Measurements from ENCODE around the gene STK10.
"Not testable (repeated sequence)": the region's sequence is repeated elsewhere in the genome, so short reads cannot be mapped to it uniquely, and the experiment has no call there.

STK10 gene

GRCh38 chr5:172188033-172188892 lies at the start of gene STK10:
Gene STK10, minus strand, starts transcription at chr5:172188224. Its CDS starts 182 bp downstream, at chr5:172188042.
- DNase-seq (ENCODE audit: low spot score) = peak; percentile 90

GRCh38 chr5:172235827-172236736 lies 48.1 kb upstream of the STK10 start:
- DNase-seq (ENCODE audit: low spot score) = no peak

DNA sequence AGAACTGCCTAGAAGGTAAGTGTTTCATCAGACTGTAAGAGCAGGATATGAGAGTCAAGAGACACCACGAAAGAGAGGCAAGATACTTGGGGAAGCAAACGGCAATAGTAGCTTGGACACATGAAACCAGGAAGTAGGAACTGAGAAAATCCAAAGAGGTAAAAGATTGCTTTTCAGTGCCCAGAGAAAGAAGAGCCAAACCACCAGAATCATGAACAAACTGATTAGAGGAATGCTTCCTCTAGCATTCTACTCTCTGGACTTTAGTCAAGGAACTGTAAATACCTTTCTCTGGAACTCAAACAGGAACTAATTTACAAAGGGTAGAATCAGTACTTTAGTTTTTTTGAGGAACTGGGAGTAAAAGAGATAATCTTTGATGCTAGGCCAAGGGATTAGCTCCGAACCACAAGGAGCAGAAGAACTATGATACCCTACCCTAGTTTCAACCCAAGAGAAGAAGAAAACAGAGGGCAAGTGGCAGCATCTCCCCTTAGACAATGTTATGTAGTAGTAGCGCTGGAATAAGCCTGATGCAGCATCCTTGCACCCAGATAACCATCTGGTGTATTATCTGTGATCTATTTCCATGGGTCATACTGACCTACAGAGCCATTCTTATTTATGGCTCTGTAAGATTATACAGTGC lies 47.2 kb upstream of the STK10 start:
- DNase-seq (ENCODE audit: low spot score) = no peak

- DNase-seq (ENCODE audit: low spot score) = no peak
Observed at GRCh38 chr5:172234031-172234430, 46.0 kb upstream of the STK10 start.

DNA sequence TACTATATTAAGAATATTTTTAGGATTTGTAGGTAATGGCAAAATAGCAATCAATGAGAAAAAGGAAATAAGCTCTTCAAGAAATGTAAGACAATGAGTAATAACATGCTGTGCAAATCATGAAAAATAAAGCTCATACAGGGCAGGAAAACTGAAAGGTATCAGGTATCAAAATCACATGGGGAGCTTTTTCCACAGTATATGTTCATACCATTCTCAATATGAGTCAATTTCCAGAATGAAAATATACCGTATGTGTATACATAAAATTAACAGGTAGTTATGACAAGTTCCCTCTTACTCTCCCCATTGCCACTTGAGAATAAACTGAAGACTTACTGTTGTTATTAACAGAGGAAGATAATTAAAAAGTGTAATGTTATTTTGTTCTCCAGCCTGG lies 41.9 kb upstream of the STK10 start:
- DNase-seq (ENCODE audit: low spot score) = no peak

DNA sequence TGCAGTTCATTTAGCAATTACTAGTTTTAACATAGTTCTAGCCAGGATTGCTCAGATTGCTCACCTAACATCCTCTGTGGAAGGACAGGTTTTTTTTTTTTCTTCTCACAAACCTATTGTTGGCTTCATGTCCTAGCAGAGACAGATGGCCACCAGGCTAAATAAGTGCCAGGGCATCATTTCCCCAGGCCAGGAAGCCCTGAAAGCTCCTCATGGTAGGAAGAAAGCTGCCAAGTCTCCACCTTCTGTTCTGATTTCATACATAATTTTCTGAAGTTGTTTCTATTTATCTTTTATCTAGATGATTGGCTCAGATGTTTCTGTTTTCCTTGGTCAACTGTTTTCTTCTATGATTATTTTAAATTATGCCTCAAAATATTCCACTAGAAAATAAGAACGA lies 37.0 kb upstream of the STK10 start:
- no peak for DNase-seq (ENCODE audit: low spot score)

GRCh38 chr5:172223901-172224873 lies 36.2 kb upstream of the STK10 start:
- DNase-seq (ENCODE audit: low spot score) = no peak

DNA sequence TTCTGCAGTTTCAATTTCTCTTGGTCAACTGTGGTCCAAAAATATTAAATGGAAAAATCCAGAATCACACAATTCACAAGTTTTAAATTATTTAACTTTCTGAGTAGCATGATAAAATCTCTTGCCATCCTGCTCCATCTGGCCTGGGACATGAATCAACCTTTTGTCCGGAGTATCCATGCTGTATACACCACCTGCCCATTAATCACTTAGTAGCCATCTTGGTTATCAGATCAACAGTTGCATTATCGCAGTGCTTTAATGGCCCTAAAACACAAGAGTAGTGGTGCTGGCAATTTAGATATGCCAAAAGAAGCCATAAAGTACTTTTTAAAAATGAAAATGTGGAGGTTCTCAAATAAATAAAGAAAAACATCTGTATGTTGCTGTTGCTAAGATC lies 31.3 kb upstream of the STK10 start:
- no peak for DNase-seq (ENCODE audit: low spot score)

GRCh38 chr5:172216345-172216744 lies 28.3 kb upstream of the STK10 start:
- no peak for DNase-seq (ENCODE audit: low spot score)

- DNase-seq (ENCODE audit: low spot score) = no peak
Observed at GRCh38 chr5:172213126-172213525, 25.1 kb upstream of the STK10 start.

DNA sequence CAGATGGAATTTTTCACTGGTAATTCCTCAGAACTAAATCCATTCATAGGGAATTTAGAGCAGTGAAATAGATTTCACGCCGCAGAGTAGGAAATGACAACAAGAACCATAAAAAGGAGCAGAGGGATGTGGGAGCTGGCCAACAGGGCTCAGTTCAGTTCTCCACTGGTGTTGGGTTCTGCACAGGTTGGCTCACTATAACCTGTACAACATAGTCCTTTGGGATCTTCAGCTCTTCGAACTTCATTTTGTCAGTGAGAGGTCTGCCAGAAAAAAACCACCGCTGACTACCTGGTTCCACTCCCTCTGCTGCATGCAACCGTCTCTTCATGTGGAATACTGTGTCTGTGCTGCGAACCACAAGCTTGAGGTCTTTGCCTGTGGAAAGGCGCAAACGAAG lies 23.7 kb upstream of the STK10 start:
- no peak for DNase-seq (ENCODE audit: low spot score)

GRCh38 chr5:172209714-172210113 lies 21.7 kb upstream of the STK10 start:
- DNase-seq (ENCODE audit: low spot score) = no peak

DNA sequence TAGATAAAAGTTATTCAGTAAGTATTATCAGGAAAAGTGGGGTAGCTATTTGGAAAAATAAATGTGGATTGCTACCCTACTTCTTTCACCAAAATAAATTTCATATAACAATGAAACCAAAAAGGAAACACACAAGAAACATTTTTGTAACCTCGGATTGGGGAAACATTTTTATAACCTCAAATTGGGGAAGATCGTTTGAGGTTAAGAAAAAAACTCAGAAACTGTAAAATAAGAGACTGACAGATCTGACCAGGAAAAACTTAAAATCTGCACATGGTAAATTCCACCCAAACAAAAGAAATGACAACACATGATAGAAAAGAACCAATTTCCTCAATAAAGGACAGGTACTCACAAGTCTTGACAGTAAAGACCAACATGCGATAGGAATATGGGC lies 19.5 kb upstream of the STK10 start:
- no peak for DNase-seq (ENCODE audit: low spot score)

DNA sequence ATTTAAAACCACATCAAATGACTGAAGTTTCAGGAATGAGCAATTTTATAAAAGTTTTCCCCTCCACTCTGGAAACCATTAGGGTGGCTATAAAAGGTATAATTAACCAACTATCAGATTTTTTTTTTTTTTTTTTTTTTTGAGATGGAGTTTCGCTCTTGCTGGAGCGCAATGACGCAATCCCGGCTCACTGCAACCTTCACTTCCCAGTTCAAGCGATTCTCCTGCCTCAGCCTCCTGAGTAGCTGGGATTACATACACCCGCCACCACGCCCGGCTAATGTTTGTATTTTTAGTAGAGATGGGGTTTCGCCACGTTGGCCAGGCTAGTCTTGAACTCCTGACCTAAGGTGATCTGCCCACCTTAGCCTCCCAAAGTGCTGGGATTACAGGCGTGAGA lies 18.0 kb upstream of the STK10 start:
- not testable (repeated sequence) for DNase-seq (ENCODE audit: low spot score)

- no peak for DNase-seq (ENCODE audit: low spot score)
Observed at GRCh38 chr5:172200476-172200875, 12.5 kb upstream of the STK10 start.

DNA sequence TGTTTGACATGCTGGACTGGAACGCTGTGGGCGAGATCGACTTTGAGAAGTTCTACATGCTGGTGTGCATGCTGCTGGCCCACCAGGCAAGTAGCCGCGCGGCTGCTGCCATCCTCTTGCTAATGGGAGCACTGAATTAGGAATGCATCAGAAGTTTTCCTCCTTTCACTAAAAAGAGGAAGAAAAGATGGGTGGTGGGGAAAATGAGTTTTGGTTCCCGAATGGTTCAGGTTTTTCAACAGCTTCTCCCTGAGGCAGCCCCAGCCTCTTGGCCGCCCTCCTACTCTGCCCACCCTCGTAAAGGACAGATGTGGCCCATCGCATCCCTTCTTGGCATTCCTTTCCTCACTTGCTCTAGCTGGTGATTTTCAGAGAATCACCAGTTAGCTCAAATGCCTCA lies 11.4 kb upstream of the STK10 start:
- no peak for DNase-seq (ENCODE audit: low spot score)

- DNase-seq (ENCODE audit: low spot score) = not testable (repeated sequence)
Observed at GRCh38 chr5:172197775-172198174, 9.8 kb upstream of the STK10 start.

- DNase-seq (ENCODE audit: low spot score) = no peak
Observed at GRCh38 chr5:172194985-172195774, 7.2 kb upstream of the STK10 start.

DNA sequence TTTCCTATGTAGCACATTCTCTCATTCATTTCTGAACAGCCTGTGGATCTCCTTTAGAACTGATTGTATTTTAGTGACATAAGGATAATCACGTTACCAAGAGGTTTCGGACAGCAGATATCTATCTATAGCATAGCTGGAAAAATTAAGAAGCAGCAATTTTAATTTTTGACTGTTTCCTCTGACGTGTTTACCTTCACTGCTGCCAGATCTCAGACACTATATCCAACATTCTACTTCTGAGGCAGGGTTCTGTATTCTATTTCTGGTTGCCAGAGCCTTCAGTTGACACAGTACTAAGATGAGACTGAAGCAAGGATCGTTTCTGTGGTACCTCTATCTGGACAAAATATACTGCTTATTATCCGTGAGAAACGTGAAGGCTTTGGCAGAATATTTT lies 5.8 kb upstream of the STK10 start, which contains the start of gene EFCAB9:
EFCAB9 (plus strand) TSS at position 301 of the 400 bp plus-strand sequence; CDS start at position 302, 1 bp downstream.
- DNase-seq (ENCODE audit: low spot score) = no peak

- DNase-seq (ENCODE audit: low spot score) = no peak
Observed at GRCh38 chr5:172189693-172190296, 1.8 kb upstream of the STK10 start.
